HG03135 (cell line): ENCODE data around the gene FRMPD1.
"Not testable (repeated sequence)": the region's sequence is repeated elsewhere in the genome, so short reads cannot be mapped to it uniquely, and the experiment has no call there.

Experiments
- ATAC-seq: cut with Tn5 transposase; IDR thresholded peaks from one replicate; pipeline ENCODE4 v1.9.1; 2021; ENCODE audit warnings: mild to moderate bottlenecking, moderate library complexity; ENCODE audit not compliant: unreplicated experiment

FRMPD1 gene, protein sequence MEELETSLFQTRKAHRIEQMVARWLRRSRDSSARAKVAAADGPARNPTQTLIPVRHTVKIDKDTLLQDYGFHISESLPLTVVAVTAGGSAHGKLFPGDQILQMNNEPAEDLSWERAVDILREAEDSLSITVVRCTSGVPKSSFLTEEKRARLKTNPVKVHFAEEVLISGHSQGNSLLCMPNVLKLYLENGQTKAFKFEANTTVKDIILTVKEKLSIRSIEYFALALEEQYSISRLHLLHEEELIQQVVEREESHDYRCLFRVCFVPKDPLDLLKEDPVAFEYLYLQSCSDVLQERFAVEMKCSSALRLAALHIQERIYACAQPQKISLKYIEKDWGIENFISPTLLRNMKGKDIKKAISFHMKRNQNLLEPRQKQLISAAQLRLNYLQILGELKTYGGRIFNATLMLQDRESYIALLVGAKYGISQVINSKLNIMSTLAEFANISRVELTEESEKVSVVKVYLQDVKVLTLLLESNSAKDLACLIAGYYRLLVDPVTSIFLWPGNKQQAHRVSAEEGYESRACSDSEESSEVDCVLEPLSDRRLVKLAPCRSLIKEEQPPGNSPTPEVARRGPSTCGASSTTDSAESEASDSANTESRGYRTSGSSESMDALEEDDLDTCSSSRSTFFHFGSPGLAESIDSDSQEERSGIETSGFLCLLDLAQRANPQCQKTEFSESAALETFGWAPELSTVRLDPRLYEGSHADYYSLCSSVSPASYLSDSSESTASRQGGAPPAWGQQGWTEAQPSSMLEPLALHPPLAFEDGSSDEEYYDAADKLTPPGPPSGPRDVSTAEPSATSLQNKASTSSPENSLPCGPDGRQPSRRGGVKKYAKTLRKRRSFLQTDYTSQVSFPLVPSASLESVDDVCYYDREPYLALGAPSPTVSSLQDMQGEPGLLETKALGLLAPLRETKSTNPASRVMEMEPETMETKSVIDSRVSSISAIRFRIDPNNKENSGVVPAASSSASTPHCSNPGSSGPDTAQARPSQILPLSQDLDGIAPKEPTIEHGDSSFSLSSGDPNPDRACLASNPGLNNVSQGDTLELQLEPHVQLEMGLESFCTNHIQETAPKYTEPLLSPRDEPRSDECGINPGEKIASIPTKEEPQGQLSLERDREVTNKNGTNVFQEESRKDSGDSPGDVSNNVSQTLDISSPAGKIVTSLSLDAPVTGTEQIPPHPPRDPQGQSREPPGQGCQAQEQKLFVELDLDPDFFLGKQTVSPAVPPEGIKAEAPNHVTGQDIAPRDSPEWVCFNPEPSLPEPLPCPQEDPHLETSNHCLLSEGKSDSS (N-terminal part only)

DNA sequence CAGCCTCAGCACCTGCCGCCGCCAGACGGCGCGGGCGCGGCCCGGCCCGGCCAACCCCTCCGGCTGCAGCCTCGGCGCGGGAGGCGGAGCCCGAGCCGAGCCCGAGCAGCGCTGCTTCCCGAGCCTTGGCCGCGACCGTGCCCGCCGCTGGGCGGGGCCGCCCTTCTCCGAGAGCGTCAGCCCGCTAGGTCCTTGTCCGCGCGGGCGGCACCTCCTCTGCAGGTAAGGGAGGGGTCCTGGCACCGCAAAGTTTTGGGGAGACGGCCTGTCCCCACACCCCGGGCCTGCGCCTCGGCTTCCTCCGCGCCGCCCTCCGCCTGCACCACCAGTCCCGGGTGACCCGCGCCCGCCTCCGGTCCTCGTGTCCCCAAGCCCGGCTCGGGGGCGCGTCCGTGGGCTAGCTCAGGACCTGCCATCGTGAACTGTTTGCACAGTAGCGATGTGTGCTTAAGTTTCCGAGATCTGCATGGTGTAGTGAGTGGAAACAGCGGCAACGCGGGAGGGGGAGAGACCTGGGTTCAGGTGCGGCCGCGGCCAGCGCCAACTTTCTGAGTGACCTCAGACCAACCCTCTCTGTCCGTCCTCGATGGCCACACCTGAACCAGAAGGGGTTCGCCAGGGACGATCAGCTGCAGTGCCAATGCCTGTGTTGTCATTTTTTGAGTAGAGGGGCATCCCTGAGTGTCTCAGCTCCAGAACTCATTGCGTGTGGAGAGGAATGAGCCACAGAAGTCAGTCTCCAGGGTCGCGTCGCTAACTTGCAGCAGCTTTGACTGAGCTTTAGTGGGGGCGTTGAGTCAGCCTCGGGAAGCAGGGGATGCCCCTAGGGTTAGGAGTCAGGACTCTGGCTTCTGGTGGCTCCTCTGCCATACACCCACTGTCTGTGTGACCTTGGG lies at the start of gene FRMPD1:
FRMPD1 (plus strand) TSS at position 82 of the 896 bp plus-strand sequence. CDS start 41,688 bp downstream, outside the sequence.
- peak; percentile 68 for ATAC-seq

DNA sequence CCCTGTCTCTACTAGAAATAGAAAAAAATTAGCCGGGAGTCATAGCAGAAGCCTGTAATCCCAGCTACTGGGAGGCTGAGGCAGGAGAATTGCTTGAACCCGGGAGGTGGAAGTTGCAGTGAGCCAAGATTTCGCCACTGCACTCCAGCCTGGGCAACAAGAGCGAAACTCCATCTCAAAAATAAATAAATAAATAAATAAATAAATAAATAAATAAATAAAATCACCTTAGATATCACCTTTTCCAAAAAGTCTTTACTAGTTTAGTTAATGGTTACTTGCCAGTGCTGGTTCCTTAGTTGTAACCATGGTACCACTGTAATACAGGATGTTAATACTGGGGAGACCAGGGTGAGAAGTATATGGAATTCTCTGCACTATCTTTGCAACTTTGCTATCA lies 48.7 kb upstream of the FRMPD1 start:
- ATAC-seq: not testable (repeated sequence)

DNA sequence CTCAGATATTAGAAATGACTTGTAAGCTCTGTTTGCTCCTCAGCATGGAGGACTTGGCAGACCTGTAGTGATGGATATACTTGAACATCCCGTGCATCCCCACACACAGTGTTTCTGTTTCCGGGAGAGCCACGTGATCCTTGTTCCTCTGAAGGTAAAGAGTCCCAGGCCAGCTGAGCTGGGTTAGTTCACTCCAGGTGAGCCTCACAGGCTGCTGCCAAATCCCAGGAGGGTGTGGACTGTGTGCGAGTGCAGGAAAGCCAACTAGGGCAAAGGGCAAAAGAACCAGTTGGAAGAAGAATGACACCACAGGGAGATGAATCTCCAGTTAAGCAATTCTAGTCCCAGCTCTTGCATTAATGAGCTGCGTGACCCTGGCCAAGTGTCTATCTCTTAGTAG lies 47.9 kb upstream of the FRMPD1 start:
- ATAC-seq: no peak

DNA sequence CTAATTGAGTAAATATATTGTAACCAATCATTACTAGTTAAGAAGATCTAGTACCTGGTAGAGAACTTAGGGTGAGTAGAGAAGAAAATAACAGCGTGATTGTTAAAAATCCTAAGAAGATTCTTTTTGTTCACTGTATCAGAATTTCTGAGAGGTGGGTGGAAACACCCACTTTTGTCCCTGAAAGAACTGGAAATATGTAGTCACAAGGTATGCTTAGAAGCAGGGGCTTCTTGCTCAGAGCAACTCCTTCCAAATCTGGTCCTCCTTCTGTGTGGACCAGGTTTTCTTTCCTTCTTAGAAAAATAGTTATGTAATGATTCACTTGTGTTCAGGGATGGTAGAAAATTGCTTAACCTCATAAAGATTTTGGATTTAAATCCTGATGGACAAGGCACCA lies 46.5 kb upstream of the FRMPD1 start:
- no peak for ATAC-seq

DNA sequence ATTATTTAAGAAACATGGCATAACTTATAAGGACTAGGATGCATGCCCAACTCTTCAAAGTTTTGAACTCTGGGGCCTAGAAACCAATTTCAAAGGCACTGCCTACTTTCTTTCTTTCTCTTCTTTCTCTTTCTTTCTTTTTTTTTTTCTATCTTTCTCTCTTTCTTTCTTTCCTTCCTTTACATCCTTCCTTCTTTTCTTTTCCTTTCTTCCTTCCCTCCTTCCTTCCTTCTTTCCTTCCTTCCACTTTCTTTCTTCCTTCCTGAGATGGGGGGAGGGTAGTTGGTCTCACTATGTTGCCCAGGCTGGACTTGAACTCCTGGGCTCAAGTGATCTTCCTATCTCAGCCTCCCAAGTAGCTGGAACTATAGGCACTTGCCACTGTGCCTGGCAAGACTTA lies 42.5 kb upstream of the FRMPD1 start:
- no peak for ATAC-seq

DNA sequence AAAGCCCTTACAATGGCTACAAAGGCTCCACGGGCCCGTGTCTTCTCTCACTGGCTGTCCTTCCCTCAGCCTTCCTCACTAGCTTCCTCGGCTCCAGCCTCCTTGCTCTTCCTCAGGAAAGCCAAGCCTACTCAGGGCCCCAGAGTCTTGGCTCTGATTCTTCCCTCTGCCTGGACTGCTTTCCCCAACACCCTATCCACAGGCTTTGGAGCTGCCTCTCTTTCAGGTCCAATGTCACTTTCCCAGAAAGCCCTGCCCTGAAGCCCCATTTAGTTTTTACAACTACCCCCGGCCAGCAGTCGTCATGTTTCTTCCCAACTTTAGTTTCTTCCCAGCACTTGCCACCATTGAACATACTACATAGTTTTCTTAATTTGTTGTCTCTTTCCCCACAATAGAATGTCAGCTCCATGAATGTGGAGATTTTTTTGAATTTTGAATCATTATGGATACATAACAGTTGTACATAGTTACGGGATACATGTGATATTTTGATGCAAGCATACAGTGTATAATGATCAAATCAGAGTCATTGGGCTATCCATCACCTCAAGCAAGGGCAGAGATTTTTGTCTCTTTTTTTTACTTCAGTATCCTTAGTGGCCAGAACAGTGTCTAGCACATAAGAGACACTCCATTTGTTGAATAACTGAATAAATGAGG lies 40.9 kb upstream of the FRMPD1 start:
- no peak for ATAC-seq

DNA sequence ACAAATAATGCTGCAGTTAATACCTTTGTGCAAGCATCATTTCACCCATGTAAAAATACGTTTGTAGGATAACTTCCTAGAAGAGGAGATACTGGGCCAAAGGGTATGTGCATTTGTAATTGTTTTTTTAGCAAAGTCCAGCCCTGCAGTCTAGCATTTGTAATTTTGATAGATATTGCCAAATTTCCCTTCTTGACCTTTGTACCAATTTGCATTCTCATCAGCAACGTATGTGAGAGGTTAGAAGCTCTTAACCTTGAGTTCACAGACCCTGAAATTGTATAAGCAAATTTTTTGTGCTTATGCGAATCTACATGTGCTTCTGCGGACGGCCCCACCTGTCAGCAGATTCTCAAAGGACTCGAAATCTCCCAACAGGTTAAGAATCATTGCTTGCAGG lies 39.7 kb upstream of the FRMPD1 start:
- no peak for ATAC-seq

DNA sequence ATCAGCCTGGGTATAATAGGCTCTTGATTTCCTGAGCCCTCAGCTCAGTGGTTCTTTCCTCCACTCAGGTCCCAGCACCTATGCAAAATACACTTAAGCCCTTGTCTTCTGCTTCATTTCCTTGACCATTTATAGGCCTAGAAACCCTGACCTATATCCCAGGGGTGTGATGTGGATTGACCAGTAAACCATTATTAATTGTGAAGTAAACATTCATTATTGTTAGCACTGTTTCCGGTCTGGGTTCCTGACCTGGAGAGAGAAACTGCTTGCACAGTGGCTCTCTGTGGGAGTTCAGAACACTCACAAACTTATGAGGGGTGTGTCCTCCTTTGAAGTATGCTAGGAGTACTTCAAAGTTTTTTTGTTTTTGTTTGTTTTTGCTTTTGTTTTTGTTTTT lies 38.8 kb upstream of the FRMPD1 start:
- ATAC-seq: no peak

DNA sequence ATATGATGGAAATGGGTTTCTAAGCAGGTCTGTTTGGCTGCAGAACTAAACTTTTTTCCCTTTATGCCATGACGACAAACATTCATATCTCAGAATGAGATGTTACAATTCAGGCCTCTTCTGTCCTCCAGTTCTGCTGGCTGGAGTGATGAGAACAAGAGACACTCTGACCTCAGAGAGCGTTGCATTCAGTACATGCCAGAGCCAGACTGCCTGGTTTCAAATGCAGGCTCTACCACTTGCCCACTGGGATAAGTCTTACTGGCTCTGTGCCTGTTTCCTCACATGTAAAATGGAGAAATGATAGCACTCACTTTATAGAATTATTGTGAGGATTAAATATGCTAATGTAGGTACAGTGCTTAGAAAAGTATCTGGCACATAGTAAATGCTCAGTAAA lies 33.6 kb upstream of the FRMPD1 start:
- no peak for ATAC-seq

DNA sequence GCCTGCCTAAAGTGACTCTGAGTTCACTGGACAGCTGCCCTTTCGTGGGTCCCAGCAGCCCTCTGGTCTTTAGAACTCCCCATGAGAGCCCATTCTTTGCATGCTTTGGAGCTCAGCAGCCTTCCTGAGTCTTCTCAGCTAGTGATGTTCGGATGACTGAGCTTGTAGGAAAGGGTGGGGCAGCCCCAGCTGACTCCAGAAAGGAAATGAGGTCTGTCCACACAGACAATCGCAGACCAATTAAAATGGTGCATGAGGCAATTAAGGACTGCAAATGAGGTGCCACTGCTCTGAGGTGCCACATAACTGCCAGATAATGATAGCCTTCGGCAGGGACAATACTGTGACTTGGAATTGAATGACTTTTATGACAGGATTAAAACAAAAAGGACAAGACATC lies 32.9 kb upstream of the FRMPD1 start:
- no peak for ATAC-seq

DNA sequence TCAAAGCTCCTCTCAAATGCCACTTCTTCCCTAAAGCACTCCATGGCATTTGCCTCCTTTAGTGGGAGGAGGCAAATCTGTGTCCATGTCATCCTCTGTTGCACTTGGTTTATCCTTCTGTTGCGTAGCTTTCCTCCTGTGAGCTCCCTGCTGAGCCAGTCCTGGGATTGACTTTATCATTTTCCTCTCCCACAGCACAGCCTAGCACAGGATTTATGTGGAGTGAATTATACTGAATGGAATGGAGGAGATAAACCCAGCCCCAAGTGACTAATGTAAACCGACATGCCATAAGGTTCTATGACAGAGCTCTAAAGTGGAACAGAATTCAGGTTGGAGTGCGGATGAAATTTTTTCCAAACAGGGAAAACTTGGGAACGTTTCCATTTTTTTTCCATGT lies 31.9 kb upstream of the FRMPD1 start:
- ATAC-seq: no peak

DNA sequence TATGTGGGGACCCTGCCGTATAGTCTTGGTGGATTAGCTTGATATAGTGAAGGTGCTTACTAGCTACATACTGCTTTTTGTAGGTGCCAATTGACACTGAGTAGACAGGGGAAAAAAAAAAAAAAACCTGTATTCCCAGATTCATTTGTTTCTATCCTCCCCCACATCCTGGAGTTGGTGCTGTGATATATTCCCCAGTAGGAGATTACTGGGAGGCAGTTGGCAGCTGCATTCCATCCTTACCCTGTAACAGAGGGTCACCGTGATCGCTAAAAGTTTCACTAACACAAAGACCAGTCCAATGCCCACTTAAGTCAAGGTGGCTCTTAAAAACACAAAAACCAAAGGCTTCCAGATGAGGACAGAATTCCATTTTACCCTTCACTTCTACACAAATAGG lies 30.9 kb upstream of the FRMPD1 start:
- ATAC-seq: no peak

DNA sequence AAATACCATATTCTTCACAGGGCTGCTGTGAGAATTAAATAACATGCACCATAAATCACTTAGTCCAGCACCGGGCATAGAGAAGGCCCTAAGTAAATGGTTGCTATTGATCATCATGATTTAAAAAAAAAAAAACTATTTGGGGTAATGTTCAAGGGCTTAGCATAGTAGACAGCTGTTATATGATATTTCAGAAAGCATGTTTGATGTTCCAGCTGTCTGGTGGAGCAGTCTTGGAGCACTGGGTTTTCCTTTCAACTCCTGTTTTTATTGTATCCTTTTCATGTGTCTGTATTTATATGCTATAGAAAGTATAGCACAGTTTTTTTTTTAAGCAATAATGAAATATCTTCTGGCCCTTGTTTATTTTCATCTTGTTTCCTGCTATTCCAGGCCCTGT lies 30.4 kb upstream of the FRMPD1 start:
- no peak for ATAC-seq

DNA sequence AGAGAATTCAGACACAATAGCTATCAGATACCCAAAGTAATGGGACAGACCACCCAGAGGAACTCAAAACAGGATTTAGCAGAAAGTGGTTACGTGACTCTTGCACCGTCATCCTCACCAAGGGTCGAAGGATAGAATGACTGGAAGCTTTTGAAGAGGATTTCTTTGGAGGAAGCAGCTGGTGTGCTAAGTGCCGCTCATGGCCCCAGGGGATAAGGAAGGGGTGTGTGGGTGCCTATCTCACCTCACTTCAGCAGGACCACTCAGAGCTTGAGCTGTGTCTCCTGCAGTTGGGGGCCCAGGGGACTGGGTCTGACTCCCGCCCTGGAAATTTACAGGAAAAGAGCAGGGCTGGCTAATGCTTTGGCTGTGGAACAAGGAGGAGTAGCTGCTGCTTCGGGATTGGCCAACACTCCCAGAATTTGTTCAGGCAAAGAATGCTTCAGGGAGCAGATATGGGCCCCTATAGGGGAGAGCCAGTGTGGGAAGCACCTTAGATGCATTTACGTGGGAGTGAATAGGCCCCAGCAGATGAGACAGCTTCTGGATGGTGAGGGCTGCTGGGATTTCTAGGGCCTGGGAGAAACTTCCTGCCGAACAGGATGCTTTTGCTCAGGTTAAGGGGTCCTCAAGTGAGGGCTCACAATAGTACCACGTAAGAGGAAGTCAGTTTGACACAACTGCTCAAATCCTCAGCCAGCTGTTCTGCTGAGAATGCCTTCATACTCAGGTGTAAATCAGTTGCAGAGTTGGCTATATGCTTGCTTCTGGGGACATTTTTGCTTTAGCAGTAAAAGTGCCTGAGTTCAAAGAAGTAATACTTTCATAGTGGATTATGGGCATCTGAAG lies 29.3 kb upstream of the FRMPD1 start:
- no peak for ATAC-seq

DNA sequence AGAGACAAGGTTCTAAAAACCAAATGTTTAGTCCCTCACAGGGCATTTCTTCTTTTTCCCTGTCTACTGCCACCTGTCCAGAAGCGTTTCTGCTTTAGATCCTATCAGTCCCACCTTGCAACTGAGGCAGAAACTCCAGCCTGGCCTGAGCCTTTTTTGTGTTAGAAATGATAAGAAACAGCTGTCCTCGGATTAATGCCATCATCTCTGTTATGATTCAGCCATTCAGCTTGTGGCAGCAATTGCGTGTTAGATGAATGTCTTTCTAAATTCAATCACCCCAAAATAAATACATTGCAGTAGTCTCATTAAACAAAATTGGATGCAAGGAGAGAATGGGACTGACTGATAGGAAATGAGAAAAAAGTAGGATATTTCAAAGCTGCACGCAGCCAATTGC lies 28.3 kb upstream of the FRMPD1 start:
- ATAC-seq: no peak

DNA sequence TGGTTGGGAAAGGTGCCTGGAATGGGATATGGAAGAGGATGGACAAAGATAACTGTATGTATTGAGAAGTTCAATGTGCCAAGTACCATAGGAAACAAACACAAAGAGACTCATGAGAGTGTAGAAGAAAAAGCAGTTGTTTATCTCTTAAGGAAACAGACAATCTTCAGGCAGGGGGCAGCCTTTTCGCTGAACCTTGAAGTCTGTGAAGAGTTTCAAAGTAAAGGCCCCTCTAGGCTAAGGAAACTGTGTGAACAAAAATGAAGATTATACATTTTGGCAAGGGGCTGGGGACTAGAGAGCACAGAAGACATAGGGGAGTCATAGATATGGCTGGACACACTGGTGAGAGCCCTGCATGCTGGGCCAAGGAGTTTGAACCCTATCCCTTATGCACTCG lies 27.5 kb upstream of the FRMPD1 start:
- no peak for ATAC-seq

DNA sequence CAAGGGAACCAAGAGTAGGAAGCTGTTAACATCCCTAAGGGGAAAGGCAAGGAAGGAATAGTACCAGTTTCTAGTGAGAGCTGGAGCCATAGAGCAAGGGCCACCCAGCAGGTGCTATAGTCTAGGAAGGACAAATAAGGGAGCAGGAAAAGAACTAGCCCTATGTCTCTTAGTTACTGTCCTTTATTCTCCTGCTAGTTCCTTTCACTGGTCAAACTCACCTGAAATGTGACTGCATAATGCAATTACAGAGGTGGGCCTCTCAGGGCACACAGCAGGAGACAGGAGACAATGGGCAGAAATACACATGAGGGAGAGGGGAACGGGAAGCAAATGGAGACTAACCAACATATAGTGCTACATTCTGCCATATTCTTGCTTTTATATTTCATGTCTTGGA lies 26.7 kb upstream of the FRMPD1 start:
- no peak for ATAC-seq

DNA sequence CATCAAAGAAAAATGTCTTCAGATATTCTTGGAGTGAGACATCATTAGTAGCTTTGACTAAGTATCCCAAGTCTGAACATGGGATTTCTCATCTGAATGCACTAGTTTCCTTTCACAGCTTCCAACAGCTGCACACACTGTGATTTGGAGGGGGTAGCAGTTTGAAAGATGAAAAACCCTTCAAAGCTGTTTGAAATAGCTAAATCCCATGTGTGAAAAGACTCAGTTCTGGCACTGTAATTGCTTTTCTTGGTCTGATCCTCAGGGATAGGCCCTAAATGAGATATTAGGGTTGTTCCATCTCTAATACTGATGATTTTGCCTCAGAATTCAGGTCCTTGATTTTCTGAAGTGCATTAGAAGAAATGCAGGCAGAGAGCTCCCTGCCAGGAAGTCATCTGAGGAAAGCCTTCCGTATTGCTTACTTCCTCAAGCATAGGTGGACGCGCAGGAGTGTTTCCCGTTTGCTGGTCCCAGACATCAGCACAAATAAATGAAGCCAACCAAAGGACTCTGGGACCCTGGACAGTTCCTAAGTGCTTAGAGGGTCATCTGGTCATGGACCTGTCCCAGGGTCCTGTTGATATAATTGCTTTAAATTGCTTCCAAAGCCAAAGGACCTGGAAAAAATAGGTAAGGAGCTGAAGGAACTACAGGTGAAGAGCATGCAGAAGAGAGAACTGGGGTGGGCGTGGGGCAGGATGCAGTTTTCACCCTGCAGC lies 25.6 kb upstream of the FRMPD1 start:
- no peak for ATAC-seq
